ENCODE data around the gene OPRD1. TPM values are rescaled to one million over a fixed set of nuclear protein-coding genes. Genes with fewer than 3 reads are reported as not detected.
"Not testable (repeated sequence)": the region's sequence is repeated elsewhere in the genome, so short reads cannot be mapped to it uniquely, and the experiment has no call there.

Gene OPRD1
- total RNA-seq, 1 experiment from 2014 or later, result not detected

DNA sequence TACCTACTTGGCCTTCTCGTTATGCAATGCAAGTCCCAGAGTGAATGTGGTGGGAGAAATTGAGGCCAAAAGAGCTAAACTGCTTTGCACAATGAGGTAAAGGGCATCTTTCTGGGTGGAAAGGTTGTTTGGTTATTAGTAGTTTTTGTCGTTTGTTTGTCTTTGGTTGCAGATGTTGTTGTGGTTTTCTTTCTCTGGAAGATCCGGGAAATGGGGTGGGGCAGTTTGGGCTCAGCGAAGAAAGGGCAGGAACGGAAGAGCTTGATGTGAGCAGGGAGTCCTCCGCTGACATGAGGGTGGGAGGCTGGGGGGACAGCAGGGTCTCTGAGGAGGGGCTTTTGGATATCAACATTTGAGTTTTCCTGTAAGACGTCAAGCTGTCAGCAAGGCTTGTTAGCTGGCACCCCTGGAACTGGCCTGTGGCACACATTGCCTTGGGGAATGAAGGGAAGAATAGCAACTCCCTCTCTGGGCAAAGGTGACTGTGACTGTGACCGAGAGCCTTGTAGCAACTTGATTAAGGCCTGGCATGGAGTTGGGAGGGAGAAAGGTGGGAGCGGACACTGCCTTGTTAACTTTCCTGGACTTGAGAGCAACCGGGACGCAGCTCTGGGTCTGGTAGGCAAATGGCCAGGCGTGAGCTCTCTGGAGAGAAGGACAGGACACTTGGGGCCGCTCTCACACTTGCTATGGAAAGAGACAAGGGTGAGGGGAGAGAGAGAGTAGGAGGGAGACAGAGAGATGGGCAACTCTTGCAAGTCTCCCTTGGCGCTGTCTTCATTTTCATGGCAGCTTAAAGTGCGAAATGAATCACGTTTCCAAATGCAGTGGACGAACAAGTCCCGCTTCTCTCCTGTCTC, 15.4 kb upstream of the OPRD1 start:
- in situ Hi-C loops (cut with HindIII; ENCODE audit: low sequenced_read_pairs), result loop anchor here (5.0 kb wide), 1 partner anchor 66 kb away; no protein-coding TSS in a partner anchor
- no peak for DNase-seq (ENCODE audit: low spot score)

DNA sequence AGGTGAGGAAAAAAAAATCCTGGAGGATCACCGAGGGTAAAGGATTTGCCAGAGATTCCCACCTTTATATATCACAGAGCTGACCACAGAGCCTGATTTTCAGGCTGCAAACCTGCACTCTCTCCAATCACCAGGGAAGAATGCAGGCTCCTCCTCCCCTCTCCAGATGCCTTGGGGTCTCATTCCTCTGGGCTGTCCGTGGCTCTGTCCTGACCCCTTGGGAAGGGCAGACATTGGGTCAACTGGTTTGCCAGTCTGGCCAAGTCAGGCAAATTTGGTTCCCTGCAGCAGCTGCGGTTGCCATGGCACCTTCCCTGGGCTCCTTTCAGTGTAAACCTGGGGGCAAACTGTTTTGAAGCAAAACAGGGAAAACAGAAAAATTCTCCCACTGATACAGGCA, 11.6 kb upstream of the OPRD1 start:
- in situ Hi-C loops (cut with HindIII; ENCODE audit: low sequenced_read_pairs), result no loop called here
- no peak for DNase-seq (ENCODE audit: low spot score)

DNA sequence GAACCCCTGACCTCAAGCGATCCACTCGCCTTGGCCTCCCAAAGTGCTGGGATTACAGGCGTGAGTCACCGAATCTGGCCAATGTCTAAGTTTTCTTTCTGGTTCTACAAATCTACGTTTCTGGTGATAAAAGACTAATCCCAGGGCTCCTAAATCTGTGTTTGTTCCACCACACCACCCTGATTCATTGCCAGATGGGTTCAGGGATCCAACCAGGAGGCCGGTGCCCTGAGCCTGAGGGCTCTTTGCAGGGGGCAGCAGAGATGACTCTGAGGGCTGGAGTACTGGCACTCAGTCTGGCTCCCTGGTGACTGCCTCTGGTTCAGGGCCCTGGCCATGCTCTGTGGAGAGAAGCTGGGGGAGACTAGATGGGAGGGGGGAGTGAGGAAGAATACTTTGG, 10.5 kb upstream of the OPRD1 start:
- no peak for DNase-seq (ENCODE audit: low spot score)
- in situ Hi-C loops (cut with HindIII; ENCODE audit: low sequenced_read_pairs), result no loop called here

DNA sequence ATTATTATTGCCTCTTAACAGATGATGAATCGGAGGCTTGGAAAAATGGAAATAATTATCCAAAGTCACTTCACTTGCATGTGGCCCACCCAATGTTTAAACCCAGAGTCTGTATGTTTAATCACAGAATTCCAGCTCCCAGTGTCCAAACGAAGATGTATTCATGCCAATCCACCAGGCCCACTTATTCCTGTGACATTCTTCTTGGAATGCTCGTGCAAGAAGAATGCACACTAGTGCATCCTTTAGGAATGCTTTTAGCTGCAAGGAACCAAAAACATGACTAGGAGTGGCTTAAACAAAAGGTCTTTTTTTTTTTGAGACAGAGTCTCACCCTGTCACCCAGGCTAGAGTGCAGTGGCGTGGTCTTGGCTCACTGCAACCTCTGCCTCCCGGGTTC, 8.9 kb upstream of the OPRD1 start:
- DNase-seq (ENCODE audit: low spot score), result no peak

DNA sequence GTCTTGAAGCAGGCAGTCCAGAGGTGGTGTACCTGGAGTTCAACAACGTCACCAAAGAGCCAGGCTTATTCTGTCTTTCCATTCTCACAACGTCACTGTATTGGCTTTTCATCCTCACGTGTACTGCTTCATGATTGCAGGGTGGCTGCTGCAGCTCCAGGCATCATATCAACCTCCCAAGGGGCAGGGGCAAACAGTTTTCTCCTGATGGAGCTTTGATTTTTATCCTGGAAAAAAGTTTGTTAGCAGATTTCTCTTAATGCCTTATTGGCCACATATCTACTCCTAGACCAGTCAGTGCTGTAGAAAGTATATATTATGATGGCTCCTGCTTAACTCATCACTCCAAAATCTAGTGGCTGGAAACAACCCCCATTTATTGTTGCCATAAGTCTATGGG, 8.3 kb upstream of the OPRD1 start:
- in situ Hi-C loops (cut with HindIII; ENCODE audit: low sequenced_read_pairs), result no loop called here
- DNase-seq (ENCODE audit: low spot score), result no peak

More for the DNA sequence above, 8.9 kb upstream of the OPRD1 start:
- in situ Hi-C loops (cut with HindIII; ENCODE audit: low sequenced_read_pairs), result no loop called here

DNA sequence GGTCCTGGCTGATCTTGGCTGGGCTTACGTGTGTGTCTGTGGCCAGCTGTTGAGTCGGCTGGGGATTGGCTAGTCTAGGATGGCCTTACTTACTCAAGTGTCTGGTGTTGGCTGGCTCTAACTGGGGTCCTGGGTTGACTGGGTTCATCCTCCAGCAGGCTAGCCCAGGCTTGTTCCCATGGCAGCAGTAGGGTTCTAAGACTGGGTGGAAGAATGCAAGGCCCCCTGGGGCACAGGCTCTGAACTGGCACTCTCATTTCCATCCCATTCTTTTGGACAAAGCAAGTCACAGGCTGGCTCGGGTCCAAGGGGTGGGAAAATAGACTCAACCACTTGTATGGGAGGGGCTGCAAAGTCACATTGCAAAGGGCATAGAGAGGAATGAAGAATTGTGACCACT, 7.9 kb upstream of the OPRD1 start:
- in situ Hi-C loops (cut with HindIII; ENCODE audit: low sequenced_read_pairs), result no loop called here
- DNase-seq (ENCODE audit: low spot score), result no peak

DNA sequence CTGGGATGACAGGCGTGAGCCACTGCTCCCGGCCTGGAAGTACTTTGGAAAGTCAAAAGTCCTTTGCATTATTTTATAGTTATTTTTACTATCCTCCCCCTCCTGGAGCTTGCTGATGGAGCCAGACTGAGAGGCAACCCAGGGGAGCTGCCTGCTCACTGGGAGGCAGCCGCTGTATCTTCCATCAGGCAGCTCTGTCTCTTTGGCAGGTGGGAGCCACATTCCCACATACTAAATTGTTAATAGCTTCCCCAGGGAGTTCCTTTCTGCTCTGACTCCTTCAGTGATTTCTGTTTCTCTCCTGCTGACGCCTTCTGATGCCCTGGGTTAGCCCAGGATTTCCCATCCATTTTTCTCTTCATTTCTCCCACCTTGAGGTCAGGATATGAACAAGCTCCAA, 4.9 kb upstream of the OPRD1 start:
- in situ Hi-C loops (cut with HindIII; ENCODE audit: low sequenced_read_pairs), result no loop called here
- no peak for DNase-seq (ENCODE audit: low spot score)

DNA sequence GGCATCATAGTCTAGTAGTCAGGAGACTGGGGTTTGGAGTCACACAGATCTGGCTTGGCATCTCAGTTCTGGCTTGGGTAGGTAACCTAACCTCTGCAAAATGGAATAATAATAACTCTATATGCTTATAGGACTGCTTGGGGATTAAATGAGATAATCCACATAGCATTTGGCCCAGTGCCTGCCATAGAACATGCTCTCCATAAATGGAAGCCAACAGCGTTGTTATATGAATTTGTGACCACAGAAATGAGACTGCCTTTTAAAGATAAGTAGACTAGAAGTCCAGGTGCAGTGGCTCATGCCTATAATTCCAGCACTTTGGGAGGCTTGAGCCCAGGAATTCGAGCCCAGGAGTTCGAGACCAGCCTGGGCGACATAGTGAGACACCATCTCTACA, 4.0 kb upstream of the OPRD1 start:
- in situ Hi-C loops (cut with HindIII; ENCODE audit: low sequenced_read_pairs), result no loop called here

DNA sequence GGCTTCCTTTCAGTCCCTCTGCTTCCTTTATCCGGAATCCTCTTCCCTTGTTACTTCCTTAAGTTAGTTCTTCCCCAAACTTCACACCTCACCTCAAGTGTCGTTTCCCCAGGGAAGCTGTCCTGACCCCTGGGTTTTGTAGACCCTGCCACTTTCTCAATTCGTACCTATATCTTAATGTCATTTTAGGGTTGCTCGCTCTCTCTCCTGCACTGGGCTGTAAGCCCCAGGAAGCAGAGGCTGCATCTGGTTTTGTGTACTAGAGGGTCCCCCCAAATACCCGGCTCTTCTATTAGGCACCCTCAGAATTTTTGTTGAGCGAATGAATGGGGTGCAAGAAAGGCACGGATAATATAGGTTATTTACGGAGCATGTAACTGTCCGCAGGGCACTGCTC, 603 bp upstream of the OPRD1 start:
- in situ Hi-C loops (cut with HindIII; ENCODE audit: low sequenced_read_pairs), result no loop called here

More for the DNA sequence above, 4.0 kb upstream of the OPRD1 start:
- DNase-seq (ENCODE audit: low spot score), result no peak

DNA sequence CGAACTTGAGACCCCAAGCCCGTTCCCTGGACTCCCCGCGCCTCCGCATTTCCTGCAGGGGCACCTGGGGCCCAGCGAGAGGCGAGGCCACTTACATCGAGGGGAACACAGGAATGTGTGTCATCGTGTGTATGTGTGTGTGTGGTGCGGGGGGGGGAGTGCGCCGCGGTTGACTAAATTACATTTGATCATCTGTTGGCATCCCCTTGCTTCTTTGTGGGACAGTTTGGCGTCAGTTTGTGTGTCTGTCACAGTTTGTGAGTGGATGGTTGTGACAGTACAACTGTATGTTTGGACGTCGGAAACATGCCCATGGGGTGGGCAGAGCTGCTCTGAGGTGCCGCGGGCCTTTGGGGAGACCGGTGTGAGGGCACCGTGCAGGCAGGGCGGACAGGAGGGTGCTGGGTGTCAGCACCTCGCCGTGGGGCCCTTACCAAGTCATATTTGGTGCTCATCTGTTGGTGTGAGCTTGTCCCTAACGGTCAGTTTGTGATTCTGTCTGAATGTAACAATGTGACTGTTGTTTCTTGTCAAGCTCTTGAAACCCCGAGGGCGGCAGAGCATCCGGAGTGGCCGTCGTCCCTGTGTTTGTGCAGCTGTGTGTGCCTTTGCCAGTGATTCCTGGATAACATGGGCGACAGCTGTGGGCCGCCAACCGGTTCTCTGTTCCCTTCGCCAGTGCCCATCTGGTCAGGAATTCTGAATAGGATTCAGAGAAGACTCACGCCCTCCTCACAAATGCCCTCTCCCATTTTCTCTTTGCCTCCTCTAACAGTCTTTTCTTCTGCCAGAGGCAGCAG, 899 bp downstream of the OPRD1 start:
- no peak for DNase-seq (ENCODE audit: low spot score)
- in situ Hi-C loops (cut with HindIII; ENCODE audit: low sequenced_read_pairs), result no loop called here

More for the DNA sequence above, 603 bp upstream of the OPRD1 start:
- DNase-seq (ENCODE audit: low spot score), result no peak

DNA sequence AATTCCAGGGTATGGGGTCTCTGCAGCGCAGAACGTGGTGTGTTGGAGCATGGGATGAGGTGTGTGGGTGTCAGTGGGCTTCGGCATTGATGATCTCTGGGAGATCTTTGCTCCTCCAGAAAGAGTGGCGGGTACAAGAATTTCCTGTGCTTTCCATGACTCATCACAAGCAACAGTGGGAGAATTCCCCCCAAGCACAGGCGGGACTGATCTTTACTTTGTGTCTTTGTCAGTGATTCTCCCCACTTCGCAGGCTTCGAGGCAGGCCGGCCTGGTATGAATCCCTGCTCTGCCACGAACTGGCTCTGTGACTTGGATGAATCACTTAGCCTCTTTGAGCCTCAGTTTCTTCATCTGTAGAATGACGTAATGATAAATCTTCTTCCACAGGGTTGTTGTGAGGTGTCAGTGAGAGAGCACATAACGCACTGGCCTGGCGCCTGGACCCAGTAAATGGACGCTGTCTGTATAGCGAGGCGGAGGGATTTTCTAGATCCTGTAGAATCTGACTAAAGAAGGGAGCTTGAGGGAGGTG, 2.0 kb downstream of the OPRD1 start:
- in situ Hi-C loops (cut with HindIII; ENCODE audit: low sequenced_read_pairs), result no loop called here
- DNase-seq (ENCODE audit: low spot score), result no peak

DNA sequence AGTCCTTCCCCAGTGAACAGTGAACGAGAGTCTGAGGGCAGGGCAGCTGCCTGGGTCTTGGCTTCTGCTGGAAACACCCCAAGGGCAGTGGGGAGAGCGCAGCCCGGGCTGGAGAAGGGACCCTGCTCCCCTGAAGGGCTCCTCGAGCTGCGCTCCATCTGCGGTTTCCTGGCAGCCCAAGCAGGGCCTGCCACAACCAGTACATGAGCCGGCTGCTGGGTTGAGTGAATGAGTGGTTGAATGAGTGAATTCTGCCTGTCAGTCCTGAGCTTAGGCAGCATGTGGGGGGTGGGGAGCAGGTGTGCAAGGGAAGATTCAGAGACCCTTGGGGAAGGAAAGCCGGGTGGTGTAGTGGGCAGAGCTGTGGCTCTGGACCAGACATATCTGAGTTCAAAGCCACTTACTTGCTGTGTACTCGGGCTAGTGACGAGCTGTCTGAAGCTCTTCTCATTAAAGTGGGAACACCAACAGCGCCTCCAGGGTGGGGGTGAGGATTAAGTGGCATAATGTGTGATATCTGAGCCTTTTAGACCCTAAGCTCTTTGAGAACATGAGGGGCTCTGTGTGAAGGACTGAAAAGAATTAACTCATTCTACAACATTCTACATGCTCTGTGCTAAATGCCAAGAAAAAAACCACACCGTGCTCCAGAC, 3.7 kb downstream of the OPRD1 start:
- no peak for DNase-seq (ENCODE audit: low spot score)
- in situ Hi-C loops (cut with HindIII; ENCODE audit: low sequenced_read_pairs), result no loop called here

DNA sequence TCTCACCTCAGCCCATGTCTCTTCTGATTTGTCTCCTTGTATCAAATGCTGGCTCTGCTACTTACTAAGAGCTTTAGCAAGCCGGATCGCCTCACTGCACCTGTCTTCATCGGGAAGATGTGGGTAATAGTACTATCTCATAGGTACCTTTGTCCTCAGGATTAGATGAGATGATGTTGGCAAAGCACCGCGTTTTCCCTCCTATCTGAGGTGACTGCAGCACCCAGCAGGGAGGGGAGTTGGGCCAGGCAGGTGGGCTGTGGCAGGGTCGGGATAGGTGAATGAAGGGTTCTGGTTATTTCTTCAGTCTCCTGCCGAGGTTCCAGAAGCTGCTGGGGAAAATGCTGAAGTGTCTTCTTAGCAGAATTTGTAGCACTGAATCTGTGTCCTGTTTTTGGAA, 5.2 kb downstream of the OPRD1 start:
- no peak for DNase-seq (ENCODE audit: low spot score)
- in situ Hi-C loops (cut with HindIII; ENCODE audit: low sequenced_read_pairs), result no loop called here

DNA sequence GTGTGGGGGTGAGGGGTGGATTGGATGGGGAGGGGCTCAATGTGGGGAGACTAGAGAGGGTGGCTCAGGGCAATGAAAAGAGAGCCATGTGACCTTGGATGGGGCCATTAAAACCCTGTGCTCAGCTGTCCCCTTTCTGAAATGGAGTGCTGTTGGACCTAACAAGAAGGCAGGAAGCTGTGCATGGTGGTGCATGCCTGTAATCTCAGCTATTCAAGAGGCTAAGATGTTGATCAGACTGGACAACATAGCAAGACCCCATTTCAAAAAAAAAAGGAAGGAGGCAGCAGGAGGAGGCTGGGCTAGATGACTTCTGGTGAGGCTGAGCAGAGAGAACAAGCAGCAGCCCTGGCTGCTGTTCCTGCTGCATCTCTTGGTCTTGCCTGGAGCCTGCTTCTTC, 7.0 kb downstream of the OPRD1 start:
- in situ Hi-C loops (cut with HindIII; ENCODE audit: low sequenced_read_pairs), result no loop called here

DNA sequence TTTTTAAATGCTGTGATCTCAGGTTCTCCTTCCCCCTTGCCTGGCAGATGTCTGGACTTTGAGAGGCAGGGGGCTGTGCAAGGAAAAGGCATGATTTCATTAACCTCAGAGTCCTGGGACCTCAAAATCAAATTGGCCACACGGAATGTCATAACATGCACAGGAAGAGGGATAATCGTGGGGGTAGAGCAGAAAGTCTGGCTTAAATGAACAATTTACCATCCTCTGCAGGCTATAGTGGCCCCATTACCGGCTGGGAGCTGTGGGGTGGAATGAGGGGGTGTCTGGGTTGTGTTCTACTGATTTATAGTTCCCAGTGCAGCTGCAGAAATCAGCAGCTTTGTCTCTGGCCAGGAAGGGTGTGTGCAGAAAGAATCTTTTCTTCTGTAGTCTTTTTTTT, 10.8 kb downstream of the OPRD1 start:
- no peak for DNase-seq (ENCODE audit: low spot score)
- in situ Hi-C loops (cut with HindIII; ENCODE audit: low sequenced_read_pairs), result no loop called here

More for the DNA sequence above, 7.0 kb downstream of the OPRD1 start:
- no peak for DNase-seq (ENCODE audit: low spot score)

DNA sequence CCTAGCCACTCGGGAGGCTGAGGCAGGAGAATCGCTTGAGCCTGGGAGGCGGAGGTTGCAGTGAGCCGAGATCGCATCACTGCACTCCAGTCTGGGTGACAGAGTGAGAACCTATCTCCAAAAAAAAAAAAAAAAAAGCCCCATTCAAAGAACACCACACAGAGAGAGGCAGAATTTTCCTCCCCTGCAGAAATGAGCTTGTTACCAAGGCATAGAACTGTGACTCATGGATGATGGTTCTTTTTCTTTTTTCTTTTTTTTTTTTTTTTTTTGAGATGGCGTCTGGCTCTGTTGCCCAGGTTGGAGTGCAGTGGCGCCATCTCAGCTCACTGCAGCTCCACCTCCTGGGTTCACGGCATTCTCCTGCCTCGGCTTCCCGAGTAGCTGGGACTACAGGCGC, 12.1 kb downstream of the OPRD1 start:
- DNase-seq (ENCODE audit: low spot score); in situ Hi-C loops (cut with HindIII; ENCODE audit: low sequenced_read_pairs): not testable (repeated sequence)

DNA sequence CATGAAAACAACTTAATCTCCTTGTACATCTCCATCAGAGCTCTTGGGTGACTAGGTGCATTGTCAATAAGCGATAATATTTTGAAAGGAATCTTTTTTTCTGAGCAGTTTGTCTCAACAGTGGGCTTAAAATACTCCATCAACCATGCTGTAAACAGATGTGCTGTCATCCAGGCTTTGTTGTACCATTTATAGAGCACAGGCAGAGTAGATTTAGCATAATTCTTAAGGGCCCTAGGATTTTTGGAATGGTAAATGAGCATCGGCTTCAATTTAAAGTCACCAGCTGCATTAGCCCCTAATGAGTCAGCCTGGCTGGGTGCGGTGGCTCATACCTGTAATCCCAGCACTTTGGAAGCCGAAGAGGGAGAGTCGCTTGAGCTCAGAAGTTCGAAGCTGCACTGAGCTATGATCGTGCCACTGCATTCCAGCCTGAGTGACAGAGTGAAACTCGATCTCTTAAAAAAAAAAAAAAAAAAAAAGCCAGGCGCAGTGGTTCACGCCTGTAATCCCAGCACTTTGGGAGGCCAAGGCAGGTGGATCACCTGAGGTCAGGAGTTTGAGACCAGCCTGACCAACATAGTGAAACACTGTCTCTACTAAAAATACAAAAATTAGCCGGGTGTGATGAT, 16.4 kb downstream of the OPRD1 start:
- DNase-seq (ENCODE audit: low spot score); in situ Hi-C loops (cut with HindIII; ENCODE audit: low sequenced_read_pairs): not testable (repeated sequence)

DNA sequence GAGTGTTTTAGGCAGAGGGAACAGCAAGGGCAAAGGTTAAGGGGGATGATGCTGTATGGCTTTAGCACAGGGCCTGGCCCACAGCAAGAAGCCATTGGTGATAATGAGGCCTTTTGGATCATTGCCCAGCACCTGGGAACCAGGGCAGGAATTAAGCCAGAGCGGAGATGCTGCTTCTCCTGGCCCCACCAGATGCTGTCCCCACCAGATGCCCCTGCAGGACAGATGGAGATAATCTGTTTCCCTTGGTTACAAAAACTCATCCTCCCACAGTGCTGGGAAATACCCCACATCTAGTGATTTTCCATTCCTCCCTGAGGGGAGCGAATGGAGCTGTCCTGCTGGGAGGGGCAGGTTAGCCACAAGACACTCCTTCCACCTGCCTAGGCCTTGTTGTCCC, 18.8 kb downstream of the OPRD1 start:
- DNase-seq (ENCODE audit: low spot score), result no peak
- in situ Hi-C loops (cut with HindIII; ENCODE audit: low sequenced_read_pairs), result no loop called here

DNA sequence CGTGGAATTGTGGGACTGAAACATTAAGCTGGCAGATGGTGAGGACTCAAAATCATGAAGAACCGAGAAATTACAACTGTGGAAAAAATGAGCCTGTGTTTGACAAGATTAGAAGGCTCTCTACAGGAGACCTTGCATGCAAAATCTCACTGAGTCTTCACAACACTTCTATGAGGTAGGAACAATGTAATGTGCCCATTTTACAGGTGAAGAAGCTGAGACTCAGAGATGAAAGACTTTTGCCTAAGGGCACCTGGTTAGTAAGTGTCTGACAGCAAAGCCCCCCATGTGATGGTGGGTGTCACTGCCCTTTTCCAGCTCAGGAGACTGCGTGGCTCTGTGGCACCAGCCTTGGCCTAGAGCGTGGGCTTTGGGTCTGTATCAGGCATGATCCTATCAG, 21.0 kb downstream of the OPRD1 start:
- in situ Hi-C loops (cut with HindIII; ENCODE audit: low sequenced_read_pairs), result no loop called here
- DNase-seq (ENCODE audit: low spot score), result no peak
